KG1 (cell line): ENCODE measurements around the gene ADGRE1.

Source experiments
- DNase-seq: peaks from one replicate; lab custom pipeline; 2025; lab: John Stamatoyannopoulos, UW

The ADGRE1 gene

DNA sequence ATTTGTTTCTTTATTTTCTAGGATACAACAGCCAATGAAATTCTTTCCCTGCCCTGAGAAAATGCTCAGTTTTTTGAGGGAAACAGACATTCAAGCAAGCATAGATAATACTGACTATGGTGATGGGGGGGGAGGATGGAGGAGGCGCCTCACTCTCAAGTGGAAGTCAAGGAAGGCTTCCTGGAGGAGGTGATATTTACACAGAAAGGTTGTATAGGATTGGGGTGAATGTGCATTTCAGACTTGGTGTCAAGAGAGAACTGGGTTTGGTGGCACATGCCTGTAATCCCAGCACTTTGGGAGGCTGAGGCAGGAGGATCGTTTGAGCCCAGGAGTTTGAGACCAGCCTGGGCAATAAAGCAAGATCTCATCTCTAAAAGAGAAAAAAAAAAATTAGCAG is 12.2 kb upstream of the ADGRE1 start:
- no peak for DNase-seq

DNA sequence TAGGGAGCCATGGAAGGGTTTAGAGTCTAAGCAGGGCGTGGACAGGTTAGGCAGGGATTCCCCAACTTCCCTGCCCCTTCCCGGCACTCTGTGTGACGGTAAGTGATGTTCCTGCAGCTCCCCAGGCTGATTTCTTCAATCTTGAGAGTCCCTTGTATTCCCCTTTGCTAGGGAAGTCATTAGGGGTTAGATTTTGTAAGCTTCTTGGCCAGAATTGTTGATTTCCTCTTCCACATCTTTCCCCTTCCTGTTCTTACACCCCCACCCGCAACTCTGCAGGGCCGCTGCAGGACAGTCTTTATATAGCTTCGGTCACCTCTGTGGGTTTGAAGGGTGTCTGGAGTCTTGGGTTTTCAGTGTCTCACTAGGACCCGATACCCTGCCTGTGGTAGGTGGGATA is 10.6 kb upstream of the ADGRE1 start:
- no peak for DNase-seq

GRCh38 chr19:6877766-6878165 is 9.6 kb upstream of the ADGRE1 start:
- DNase-seq, result no peak

- DNase-seq, result no peak
Observed at GRCh38 chr19:6886277-6886897, 992 bp upstream of the ADGRE1 start.

- DNase-seq, result no peak
Observed at GRCh38 chr19:6888967-6889366, 1.6 kb downstream of the ADGRE1 start.

DNA sequence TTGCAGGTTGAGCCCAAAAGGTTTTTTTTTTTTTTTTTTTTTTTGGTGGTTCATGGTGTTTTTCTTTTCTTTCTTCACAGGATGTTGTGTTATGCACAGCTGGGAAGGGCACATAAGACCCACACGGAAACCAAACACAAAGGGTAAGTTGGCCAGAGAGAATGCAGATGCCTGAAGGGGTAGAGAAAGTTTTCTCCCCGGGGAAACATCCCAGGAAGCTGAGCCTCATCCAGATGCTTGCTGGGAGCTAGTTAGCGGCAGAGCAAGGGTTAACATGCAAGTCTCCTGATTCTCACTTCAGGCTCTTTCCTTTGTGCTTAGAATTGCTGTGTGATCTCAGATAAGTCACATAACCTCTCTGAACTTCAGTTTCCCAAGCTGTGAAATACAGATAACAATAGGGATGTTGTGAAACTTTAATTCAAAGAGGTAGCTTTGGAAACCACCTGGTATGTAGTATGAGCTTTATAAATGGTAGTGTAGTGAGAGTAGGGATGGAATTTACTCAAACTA is 3.1 kb downstream of the ADGRE1 start:
- no peak for DNase-seq

DNA sequence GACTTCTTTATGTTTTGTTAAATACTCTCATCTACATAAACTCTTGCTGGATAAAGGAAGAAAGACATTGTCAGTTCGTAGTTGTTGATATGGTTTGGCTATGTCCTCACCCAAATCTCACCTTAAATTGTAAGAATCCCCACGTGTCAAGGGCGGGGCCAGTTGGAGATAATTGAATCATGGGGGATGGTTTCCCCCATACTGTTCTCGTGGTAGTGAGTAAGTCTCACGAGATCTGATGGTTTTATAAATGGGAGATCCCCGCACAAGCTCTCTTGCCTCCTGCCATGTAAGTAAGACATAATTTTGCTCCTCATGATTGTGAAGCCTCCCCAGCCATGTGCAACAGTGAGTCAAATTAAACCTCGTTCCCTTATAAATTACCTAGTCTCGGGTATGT is 3.6 kb downstream of the ADGRE1 start:
- no peak for DNase-seq

- peak; percentile 38 for DNase-seq
Observed at GRCh38 chr19:6891761-6892385, 4.5 kb downstream of the ADGRE1 start.

GRCh38 chr19:6894313-6894712 is 6.9 kb downstream of the ADGRE1 start:
- DNase-seq, result no peak

DNA sequence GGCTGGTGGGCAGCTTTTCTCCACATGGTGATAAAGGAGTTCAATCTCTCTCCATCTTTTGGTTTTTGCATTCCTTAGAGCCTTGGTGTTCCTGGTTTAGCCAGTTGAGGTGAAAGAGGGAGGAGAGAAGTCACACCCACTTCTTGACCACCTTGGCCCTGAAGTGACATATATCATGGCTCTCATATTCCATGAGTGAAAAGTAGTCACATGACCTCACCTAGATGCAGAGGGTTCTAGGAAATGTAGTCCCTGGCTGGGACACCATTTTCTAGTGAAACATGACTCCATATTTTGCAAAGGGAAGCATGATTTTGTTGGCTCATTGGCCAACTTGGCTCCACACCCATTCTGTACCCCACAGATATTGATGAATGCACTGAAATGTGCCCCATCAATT is 16.1 kb downstream of the ADGRE1 start:
- no peak for DNase-seq

GRCh38 chr19:6906559-6907060 is 19.2 kb downstream of the ADGRE1 start:
- no peak for DNase-seq

DNA sequence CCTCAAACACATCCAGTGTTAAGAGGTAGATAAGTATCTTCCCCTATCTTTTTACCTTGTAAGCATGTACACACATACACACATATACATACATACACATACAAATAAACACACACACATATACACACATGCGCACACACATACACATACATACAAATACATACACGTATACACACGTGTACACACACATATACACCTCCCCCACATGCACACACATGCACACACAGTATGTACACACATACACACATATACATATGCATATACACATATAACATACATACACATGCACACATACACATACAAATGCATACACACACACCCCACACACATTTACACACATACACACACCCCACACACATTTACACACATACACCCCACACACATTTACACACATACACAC is 24.1 kb downstream of the ADGRE1 start:
- DNase-seq, result no peak

DNA sequence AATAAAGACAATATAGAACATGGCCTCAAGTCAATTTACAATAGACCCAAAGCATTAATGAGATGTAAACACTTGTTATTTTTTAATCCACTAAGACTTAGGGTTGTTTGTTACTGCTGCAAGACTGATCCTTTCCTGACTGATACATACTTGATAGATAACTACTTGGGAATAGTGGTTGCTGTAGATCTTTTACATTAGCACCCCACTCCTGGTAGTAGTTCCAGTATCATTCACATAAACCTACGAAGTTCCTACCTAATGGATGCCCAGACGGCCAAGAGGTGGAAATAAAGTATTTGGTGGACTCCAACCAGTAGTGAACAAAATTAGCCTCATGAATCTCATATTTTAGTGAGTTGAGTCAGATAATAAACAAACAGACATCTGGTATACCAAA is 26.9 kb downstream of the ADGRE1 start:
- no peak for DNase-seq

DNA sequence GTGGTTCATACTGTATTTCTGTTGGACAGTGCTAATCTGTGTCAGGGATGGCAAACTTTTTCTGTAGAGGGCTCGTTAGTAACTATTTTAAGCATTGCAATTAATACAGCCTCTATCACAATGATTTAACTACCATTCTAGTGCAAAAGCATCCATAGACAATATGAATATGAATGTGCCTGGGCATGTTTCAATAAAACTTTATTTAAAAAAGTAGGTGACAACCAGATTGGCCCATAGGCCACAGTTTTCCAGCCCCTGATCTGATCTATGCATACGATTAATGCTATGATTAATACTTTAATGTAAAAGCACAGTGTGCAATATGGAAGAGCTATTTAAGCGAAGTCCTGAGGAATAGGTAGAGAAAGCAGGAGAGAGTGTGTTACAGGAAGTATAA is 29.6 kb downstream of the ADGRE1 start:
- DNase-seq, result no peak

- DNase-seq, result no peak
Observed at GRCh38 chr19:6925386-6925785, 38.0 kb downstream of the ADGRE1 start.

- DNase-seq, result no peak
Observed at GRCh38 chr19:6925801-6926751, 38.7 kb downstream of the ADGRE1 start.

- no peak for DNase-seq
Observed at GRCh38 chr19:6930190-6930589, 42.8 kb downstream of the ADGRE1 start.

- DNase-seq, result no peak
Observed at GRCh38 chr19:6935069-6935468, 47.7 kb downstream of the ADGRE1 start.

GRCh38 chr19:6935618-6936017 is 48.2 kb downstream of the ADGRE1 start:
- DNase-seq, result no peak

GRCh38 chr19:6945733-6946132 is 58.4 kb downstream of the ADGRE1 start:
- no peak for DNase-seq

DNA sequence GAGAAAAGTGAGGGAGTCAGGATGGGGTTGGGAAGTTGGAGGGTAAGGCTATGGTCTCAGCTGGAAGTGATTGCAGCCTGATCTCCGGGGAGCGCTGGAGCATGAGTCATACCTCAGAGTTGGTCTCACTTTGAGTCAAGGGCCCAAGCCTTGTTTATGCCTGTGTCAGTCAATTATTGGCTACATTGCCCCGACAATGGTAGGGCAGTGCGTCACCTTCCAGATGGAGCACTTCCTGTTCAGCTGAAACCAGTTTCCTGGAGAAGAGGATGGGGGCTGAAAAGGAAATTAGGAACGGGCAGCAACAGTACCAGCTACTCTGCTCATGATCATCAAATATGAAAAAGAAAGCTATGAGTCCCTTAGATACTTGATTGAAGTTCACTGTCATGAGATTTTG is 60.4 kb downstream of the ADGRE1 start:
- no peak for DNase-seq

- DNase-seq, result no peak
Observed at GRCh38 chr19:6948884-6949283, 61.5 kb downstream of the ADGRE1 start.

DNA sequence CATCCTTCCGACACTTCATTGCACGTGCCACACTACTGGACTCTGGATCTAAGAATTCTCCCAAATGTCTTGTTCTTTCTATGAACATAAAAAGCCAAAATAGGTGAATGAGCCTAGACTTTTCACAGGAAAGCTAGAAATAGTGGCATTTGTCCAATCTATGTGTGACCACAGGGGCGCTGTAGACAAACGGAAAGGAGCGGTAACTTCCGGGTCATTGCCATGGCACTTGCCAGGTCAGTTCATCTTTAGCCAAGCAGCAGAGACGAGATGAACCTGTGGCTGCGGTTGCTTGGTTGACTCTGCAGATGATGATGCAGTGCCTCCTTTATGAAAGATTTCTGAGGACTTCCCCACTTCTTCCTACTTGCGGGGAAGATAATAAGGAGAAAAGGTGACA is 65.6 kb downstream of the ADGRE1 start:
- no peak for DNase-seq
